RWPE1 (cell line): Measurements from ENCODE around the gene CCDC86.
A peak's percentile ranks its signal among the peaks of the same experiment; 100 is the strongest.

Experiments
- CTCF ChIA-PET: fragments of 350-600 bp; sonication (Branson Sonifier 250); formaldehyde crosslinking; extraction: SDS; loops from one replicate; lab custom pipeline; 2021; lab: Yijun Ruan, JAX
- POLR2A ChIA-PET: fragments of 400-600 bp; formaldehyde crosslinking; extraction: SDS; loops from one replicate; lab custom pipeline; 2020; ENCODE audit warnings: antibody characterized with exemption; ENCODE audit not compliant: low non-redundant PET; lab: Yijun Ruan, JAX
- DNase-seq: peaks from one replicate; pipeline ENCODE4 v3.0.0; 2012; ENCODE audit warnings: low spot score
- H3K27ac ChIP-seq: fragments of 450-650 bp; 2 replicates; pipeline ENCODE4 v1.5.1; 2017
- TF ChIP-seq, protein P1 (sequence below): fragments of 450-650 bp; conservative IDR thresholded peaks from 2 replicates; pipeline ENCODE4 v1.5.1; 2017; ENCODE audit warnings: low read depth, mild to moderate bottlenecking

CCDC86 gene

DNA sequence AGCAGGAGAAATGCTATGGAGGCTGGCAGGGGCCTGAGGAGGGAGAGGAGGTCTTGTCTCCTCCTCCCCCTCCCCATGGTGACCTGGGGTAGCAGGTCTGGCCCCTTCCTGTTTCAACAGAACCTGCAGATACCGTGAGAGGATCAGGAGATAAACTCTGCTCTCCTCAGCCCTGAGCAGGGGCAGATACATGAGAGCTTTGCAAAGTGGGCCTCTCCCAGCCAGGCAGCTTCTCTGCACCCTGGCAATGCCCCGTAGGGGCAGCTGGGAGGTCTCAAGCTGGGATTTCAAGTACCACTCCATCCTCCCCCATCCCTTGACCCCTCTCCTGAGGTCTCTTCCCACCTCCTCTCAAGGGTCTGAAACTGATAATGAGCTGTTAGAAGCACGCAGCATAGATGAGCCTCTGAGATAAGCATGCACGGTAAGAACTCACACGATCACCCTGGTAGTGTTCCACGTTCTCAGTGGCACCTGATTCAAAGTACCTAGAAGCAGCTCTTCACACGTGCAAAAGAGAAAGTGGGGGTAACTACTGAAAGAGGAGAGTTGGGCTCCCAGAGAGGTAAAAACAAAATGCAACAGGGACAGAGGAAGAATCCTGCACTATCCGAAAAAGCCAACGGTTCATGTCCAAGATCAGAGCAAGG is 4.9 kb upstream of the CCDC86 start:
- TF ChIP-seq, protein P1, sequence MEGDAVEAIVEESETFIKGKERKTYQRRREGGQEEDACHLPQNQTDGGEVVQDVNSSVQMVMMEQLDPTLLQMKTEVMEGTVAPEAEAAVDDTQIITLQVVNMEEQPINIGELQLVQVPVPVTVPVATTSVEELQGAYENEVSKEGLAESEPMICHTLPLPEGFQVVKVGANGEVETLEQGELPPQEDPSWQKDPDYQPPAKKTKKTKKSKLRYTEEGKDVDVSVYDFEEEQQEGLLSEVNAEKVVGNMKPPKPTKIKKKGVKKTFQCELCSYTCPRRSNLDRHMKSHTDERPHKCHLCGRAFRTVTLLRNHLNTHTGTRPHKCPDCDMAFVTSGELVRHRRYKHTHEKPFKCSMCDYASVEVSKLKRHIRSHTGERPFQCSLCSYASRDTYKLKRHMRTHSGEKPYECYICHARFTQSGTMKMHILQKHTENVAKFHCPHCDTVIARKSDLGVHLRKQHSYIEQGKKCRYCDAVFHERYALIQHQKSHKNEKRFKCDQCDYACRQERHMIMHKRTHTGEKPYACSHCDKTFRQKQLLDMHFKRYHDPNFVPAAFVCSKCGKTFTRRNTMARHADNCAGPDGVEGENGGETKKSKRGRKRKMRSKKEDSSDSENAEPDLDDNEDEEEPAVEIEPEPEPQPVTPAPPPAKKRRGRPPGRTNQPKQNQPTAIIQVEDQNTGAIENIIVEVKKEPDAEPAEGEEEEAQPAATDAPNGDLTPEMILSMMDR = no peak
- DNase-seq = no peak
- ChIA-PET CTCF (interaction anchor here (0.7 kb wide), 1 partner anchor 105 kb away, joined by 3 read pairs; no protein-coding TSS in a partner anchor), POLR2A (no interaction called here)
- H3K27ac ChIP-seq = no peak overlapping the region

DNA sequence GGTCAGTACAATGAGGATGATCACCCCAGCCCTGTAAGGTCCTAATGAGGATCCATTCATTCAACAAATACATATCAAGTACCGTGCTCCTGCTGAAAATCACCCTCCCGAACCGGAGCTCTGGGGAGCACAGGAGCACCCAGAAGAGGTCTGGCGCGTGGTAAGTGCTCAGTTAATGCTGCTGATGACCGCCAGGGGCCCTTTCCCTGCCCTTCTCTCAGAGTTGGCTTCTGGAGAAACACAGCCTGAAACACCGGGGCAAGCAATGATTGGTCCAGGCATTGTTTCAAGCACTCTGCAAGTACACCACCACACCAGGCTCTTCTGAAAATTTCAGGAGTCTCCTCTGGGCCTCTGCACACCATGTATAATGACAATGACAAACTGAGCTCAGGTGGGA is 3.8 kb upstream of the CCDC86 start:
- ChIA-PET POLR2A (no interaction called here), CTCF (no interaction called here)
- H3K27ac ChIP-seq = no peak overlapping the region
- TF ChIP-seq, protein P1 = no peak
- no peak for DNase-seq

DNA sequence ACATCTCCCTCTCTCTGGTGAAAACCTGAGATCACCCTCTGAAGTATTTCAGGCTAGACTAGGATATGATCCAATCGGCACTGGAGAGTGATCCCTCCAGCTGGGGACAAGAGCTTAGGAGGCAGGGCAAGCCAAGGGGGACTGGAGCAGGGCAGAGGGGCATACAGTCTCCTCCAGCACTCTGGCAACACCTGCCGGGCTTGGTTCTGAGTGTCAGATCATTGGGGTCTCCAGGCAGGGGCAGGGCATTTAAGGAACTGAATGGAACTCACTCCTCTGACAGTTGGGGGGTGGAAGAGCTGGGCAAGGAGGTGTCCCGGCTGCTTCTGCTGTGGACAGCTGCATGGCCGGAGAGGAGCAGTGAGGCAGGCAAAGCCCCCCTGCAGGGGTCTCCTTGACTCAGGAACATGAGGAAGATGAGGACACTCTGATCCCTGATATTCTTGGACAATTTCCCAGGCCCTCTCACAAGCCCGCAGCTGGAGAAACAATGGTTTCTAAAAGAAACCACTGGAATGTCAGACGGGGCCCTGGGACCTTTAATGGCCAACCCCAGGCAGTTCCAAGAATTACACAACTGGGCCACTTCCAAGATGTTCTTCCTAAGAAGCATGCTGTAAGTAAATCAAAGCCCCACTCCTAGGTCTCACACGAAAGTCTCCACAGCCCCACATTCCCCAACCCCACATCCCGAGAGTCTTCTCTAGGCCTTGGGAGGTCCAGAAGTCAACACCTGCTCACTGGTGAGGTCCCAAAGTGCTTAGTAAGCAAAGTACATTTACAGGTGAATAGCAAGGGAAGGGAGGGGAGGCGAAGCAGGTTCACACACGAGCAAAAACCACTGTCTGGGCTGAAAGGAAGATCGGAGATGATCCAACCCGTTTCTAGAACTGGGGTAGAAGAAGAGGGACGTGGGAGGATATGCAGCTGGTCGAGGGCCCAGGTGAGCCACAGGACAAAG is 1.2 kb upstream of the CCDC86 start:
- POLR2A ChIA-PET = no interaction called here
- CTCF ChIA-PET = interaction anchor here (0.5 to 1.9 kb wide), 4 partner anchors 10 to 89 kb away, joined by 3 to 8 read pairs (median 3); no protein-coding TSS in a partner anchor
- TF ChIP-seq, protein P1 = no peak
- no peak for DNase-seq
- H3K27ac ChIP-seq = peak overlapping the region; percentile 67

DNA sequence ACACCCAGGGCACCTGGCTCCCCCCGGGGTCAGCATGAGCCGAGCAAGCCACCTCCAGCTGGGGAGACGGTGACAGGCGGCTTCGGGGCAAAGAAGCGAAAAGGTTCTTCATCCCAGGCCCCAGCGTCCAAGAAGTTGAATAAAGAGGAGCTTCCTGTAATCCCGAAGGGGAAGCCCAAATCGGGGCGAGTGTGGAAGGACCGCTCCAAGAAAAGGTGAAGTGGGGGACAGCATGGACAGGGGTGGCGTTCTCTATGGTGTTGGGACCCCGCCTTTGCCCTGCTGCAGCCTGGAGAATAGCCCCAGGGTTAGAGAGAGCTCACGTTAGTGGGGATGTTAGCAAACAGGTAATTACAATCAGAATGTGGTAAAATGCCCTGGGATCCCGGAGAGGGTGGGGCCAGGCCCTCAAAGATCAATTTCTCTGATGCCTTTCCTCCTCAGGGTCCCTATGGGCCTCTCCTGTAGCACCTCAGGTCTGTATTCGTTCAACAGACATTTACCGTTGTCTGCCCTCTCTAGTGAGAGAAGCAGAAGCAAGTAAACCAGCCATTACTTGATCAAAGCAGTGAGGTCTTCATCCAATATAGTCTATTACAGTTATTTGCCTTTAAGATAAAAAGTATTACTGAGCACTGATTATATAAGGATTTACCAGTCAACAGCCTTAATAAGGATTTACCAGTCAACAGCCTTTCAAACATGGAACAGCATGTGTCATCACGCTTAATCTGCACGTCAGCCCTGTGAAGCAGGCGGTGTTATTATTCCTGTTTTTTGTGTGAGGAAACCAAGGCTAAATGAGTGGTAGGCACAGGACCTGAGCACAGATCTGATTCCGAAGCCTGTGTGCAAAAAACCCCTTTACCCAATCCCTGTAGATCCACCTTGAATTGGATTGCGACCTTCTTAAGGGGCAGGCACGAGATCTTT is 1.0 kb downstream of the CCDC86 start:
- no peak for DNase-seq
- POLR2A ChIA-PET = no interaction called here
- CTCF ChIA-PET = interaction anchor here (3.6 kb wide), 1 partner anchor 12 kb away, joined by 14 read pairs; no protein-coding TSS in a partner anchor
- peak overlapping the region; percentile 67 for H3K27ac ChIP-seq
- TF ChIP-seq, protein P1 = no peak

DNA sequence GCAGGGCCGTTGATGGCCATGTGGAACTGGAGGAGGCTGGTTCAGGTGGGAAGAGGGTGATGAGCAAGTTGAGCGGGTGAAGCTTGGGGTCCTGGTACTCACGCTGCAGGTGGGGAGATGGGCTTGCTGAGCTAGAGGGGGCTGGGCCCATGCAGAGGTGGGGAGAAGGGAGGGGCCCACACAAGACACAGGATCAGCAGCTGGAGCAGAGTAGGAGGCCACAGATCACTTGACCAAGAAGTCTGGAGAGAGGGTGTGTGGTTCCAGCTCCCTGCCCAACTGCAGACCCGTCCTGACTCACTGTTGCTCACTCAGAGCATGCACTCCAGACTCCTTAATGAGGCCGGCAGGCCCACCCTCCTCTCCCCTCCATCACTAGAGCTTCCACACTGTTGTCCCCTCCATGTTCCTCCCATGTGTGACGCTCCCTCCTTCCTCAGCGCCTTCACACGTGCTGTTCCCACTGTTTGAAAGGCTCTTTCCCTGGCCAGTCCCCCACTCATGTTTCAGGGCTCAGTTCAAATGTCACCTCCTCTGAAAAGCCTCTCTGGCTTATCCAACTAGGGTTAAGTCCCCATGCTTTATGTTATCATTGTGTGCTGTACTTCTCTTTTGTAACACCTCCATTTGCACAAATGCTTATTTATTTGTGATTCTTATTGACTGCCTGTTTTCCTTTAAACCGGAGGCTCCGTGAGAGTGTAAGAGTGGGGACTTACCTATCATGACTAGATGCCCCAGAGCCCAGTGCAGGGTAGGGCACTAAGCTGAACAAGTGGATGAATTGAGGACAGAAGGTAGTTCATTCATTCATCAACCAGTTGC is 2.3 kb downstream of the CCDC86 start:
- POLR2A ChIA-PET = no interaction called here

More for the DNA sequence above, 2.3 kb downstream of the CCDC86 start:
- TF ChIP-seq, protein P1 = no peak
- peak overlapping the region; percentile 14; the same call in 1 of the 2 replicates for H3K27ac ChIP-seq
- CTCF ChIA-PET = interaction anchor here (3.6 kb wide), 1 partner anchor 13 kb away, joined by 14 read pairs; no protein-coding TSS in a partner anchor
- no peak for DNase-seq
